ENCODE measurements around the gene TLE1.

Gene TLE1

GRCh38 chr9:81538890-81539289 is 150.5 kb downstream of the TLE1 start:
- DNase-seq: no peak

GRCh38 chr9:81537964-81538363 is 151.4 kb downstream of the TLE1 start:
- no peak for DNase-seq

DNA sequence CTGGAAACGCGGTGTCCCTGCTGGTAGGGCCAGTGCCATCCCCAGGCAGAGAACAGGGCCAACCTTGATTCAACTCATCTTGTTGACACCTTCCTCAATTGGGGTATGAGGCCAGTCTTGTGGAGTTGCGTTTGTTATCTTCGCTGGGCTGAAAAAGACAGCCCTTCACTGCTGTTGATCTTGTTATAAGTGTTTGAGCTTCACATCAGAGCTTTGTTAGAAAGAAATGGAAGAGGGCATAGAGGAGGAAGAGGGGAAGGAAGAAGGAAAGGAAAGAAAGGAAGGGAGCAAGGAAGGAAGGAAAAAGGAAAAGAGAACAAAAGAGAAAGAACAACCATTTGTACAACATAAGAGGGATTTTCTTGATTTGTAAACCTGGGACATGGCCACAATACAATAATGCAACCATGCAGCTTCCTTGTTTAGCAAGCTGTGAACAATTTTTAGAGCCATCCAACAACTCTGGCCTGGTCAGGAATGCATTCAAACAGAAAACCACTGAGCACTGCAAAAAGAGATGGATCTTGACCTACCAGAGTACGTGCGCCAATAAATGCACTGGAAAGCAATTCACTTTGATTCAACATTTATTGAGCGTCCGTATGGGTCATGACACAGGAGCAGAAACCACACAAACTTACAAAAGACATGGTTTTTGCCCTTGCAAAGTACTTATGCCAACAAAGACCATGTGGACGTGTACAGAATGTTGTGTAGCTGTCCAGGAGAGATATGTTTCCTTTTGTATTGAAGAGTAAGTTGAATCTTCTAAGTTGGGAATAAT is 152.9 kb downstream of the TLE1 start:
- DNase-seq: no peak

DNA sequence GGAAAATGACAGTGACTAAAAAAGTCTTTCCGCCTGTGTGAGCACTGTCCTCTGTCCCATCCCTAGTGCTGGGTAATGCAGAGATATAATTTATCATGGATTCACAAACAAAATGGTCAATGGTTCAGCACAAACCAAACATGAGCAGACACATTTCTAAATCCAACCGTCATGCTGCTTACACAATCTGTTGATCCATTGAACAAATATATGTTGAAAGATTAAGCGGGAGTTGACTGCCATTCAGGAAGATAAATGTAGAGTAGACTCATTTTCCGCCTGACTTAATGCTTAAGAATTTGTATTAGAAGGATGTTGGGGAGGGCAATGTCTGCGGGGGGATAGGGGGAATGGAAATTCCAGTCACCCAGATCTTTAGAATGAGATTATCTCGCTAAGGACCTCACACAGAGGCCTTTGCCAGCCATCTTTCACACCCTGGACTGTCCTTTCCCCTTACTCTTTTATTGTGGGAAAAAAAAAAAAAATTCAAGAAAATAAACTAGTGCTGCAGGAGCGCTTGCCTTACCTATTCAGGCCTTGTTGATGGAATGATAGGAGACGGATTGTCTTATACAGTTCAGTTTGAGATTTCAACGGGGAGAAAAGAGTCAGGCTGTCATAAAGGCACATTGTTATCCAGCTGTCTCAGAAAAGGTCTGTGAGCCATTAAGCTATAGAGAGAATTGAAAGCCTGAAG is 153.7 kb downstream of the TLE1 start:
- no peak for DNase-seq

- DNase-seq: no peak
Observed at GRCh38 chr9:81534138-81534875, 155.0 kb downstream of the TLE1 start.

All from NCI-H1694 (cell line).